H1 (cell line): ENCODE data around the gene RASGEF1C.

Experiments used
- ATF2 ChIP-seq: IDR thresholded peaks from 2 replicates; pipeline ENCODE4 v1.6.1; 2012; ENCODE audit warnings: low read length, inconsistent platforms
- EZH2 ChIP-seq: fragments of 200-600 bp; sonication (generic); IDR thresholded peaks from 2 replicates; pipeline ENCODE4 v1.7.1; 2012; ENCODE audit warnings: low read depth, mild to moderate bottlenecking, moderate library complexity, low read length, inconsistent platforms; ENCODE audit not compliant: severe bottlenecking
- FOSL1 ChIP-seq: IDR thresholded peaks from 2 replicates; pipeline ENCODE4 v1.6.1; 2011; ENCODE audit warnings: mild to moderate bottlenecking, low read depth, low read length, moderate library complexity; ENCODE audit not compliant: insufficient read depth
- POLR2A ChIP-seq, 2 experiments: IDR thresholded peaks; 1 replicate in 1 of 2; 2 replicates in 1 of 2; pipeline ENCODE4 v1.6.1; 2011; ENCODE audit warnings: low read depth in 2 of 2, low read length in 2 of 2, mild to moderate bottlenecking in 2 of 2; ENCODE audit errors: control extremely low read depth in 1 of 2
- POLR2AphosphoS5 ChIP-seq: IDR thresholded peaks from 2 replicates; pipeline ENCODE4 v1.6.1; 2011; ENCODE audit warnings: low read depth, low read length
- RAD21 ChIP-seq, 2 experiments: IDR thresholded peaks in 1 of 2; conservative IDR thresholded peaks in 1 of 2; 2 replicates each; pipeline ENCODE4 v1.6.1; 2011; ENCODE audit warnings: low read depth in 2 of 2, low read length in 2 of 2, improper control_type of control experiment in 1 of 2, inconsistent platforms in 1 of 2, mild to moderate bottlenecking in 1 of 2, moderate library complexity in 1 of 2
- SIRT6 ChIP-seq: IDR thresholded peaks from one replicate; pipeline ENCODE4 v1.7.1; 2012; ENCODE audit warnings: low read length, inconsistent platforms
- SUZ12 ChIP-seq: fragments of 200-600 bp; sonication (generic); IDR thresholded peaks from 2 replicates; pipeline ENCODE4 v1.6.1; 2012; ENCODE audit warnings: mild to moderate bottlenecking, inconsistent platforms, low read length, moderate library complexity, mixed read lengths
- YY1 ChIP-seq: IDR thresholded peaks from 2 replicates; pipeline ENCODE4 v1.6.1; 2011; ENCODE audit warnings: low read depth, mild to moderate bottlenecking, low read length
- TF ChIP-seq, protein P1 (sequence below), 3 experiments: IDR thresholded peaks; 1 replicate in 2 of 3; 2 replicates in 1 of 3; pipeline versions ENCODE4 v1.5.1 to v1.6.1; 2011; ENCODE audit warnings: low read length in 3 of 3, mild to moderate bottlenecking in 3 of 3, inconsistent platforms in 2 of 3, low read depth in 1 of 3, moderate library complexity in 1 of 3; ENCODE audit not compliant: insufficient read depth in 1 of 3; ENCODE audit errors: control extremely low read depth in 1 of 3
- TF ChIP-seq, protein P2 (sequence below): IDR thresholded peaks from 2 replicates; pipeline ENCODE4 v1.6.1; 2011; ENCODE audit warnings: low read depth, mild to moderate bottlenecking, low read length; ENCODE audit not compliant: insufficient read depth

DNA sequence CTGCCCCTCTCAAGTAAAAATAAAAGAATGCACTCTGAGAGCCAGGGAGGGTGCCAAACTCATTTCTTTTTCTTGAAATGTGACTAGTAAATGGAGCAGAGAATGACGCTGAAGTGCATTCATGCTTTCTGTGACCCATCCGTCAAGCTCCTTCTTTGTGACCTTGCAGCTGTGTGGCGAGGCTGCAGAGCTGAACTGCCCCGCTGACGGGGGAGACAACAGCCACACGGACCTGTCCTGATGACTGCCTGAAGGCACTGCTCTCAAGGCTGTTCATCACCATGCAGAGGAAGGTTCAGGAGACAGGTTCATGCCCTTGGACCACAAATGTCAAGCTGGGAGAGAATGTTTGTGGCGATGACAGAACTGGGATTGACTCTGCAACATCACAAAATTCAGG lies 21.0 kb upstream of the RASGEF1C start:
- no peak for TF ChIP-seq YY1
- no peak for TF ChIP-seq ATF2
- TF ChIP-seq, protein P1, sequence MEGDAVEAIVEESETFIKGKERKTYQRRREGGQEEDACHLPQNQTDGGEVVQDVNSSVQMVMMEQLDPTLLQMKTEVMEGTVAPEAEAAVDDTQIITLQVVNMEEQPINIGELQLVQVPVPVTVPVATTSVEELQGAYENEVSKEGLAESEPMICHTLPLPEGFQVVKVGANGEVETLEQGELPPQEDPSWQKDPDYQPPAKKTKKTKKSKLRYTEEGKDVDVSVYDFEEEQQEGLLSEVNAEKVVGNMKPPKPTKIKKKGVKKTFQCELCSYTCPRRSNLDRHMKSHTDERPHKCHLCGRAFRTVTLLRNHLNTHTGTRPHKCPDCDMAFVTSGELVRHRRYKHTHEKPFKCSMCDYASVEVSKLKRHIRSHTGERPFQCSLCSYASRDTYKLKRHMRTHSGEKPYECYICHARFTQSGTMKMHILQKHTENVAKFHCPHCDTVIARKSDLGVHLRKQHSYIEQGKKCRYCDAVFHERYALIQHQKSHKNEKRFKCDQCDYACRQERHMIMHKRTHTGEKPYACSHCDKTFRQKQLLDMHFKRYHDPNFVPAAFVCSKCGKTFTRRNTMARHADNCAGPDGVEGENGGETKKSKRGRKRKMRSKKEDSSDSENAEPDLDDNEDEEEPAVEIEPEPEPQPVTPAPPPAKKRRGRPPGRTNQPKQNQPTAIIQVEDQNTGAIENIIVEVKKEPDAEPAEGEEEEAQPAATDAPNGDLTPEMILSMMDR (IDR thresholded peaks at IDR 0.05; ENCODE audit: control extremely low read depth in 1 of 3, insufficient read depth in 1 of 3, low read depth in 1 of 3, low read length in 3 of 3), result no peak
- no peak for TF ChIP-seq RAD21 (IDR thresholded peaks at IDR 0.05 in 1 of 2, conservative IDR thresholded peaks at IDR 0.05 in 1 of 2; ENCODE audit: low read depth in 2 of 2, low read length in 2 of 2)
- TF ChIP-seq, protein P2, sequence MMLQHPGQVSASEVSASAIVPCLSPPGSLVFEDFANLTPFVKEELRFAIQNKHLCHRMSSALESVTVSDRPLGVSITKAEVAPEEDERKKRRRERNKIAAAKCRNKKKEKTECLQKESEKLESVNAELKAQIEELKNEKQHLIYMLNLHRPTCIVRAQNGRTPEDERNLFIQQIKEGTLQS, result no peak
- no peak for TF ChIP-seq POLR2A (IDR thresholded peaks at IDR 0.05; ENCODE audit: control extremely low read depth in 1 of 2, low read depth in 2 of 2, low read length in 2 of 2)
- no peak for TF ChIP-seq POLR2AphosphoS5
- no peak for TF ChIP-seq FOSL1
- no peak for TF ChIP-seq SUZ12
- no peak for TF ChIP-seq EZH2
- TF ChIP-seq SIRT6, result no peak
